IMR-90 (cell line): ENCODE measurements around the gene PDE4B. TPM values are rescaled to one million over a fixed set of nuclear protein-coding genes. Genes with fewer than 3 reads are reported as not detected.
A peak's percentile ranks its signal among the peaks of the same experiment; 100 is the strongest.

Experiments used
- ATAC-seq: fragments of 200-7000 bp; cut with Tn5 transposase; 2 replicates; pipeline ENCODE4 v1.9.1; 2020; ENCODE audit warnings: low read depth, mild to moderate bottlenecking, moderate library complexity
- BruUV-seq: library from RNA; stranded (reverse); fragments of 400-500 nt; replicated peaks from 2 replicates; lab custom pipeline; 2021; lab: Mats Ljungman, UMichigan
- CTCF ChIA-PET: fragments of 300-600 bp; formaldehyde crosslinking; extraction: SDS; loops from one replicate; lab custom pipeline; 2021; ENCODE audit warnings: antibody characterized with exemption; lab: Yijun Ruan, JAX
- POLR2A ChIA-PET: fragments of 300-600 bp; sonication (Branson Sonifier 250); formaldehyde crosslinking; loops from one replicate; lab custom pipeline; 2022; ENCODE audit warnings: antibody characterized with exemption; ENCODE audit not compliant: unreplicated experiment; lab: Charles Lee
- DNase-seq: peaks from one replicate; pipeline ENCODE4 v3.0.0; 2013
- H2AFZ ChIP-seq: replicated peaks from 2 replicates; pipeline ENCODE3; 2013; ENCODE audit warnings: low read length, mild to moderate bottlenecking; ENCODE audit not compliant: poor library complexity
- H2AK5ac ChIP-seq: 2 replicates; pipeline ENCODE4 v1.6.1; 2013; ENCODE audit warnings: low read depth, low read length, inconsistent platforms
- H2AK9ac ChIP-seq: replicated peaks from 2 replicates; pipeline ENCODE3; 2013; ENCODE audit warnings: mild to moderate bottlenecking, low read depth, low read length, moderate library complexity; ENCODE audit not compliant: poor library complexity
- H2BK120ac ChIP-seq: 2 replicates; pipeline ENCODE4 v1.6.1; 2013; ENCODE audit warnings: low read depth, low read length, inconsistent platforms
- H2BK15ac ChIP-seq: 3 replicates; pipeline ENCODE4 v1.6.1; 2013; ENCODE audit warnings: low read depth, low read length, inconsistent platforms
- H2BK20ac ChIP-seq: 2 replicates; pipeline ENCODE4 v1.6.1; 2013; ENCODE audit warnings: low read depth, mild to moderate bottlenecking, inconsistent platforms, low read length, moderate library complexity
- H2BK5ac ChIP-seq: 2 replicates; pipeline ENCODE4 v1.6.1; 2013; ENCODE audit warnings: mild to moderate bottlenecking, low read depth, low read length, inconsistent platforms; ENCODE audit not compliant: poor library complexity, severe bottlenecking
- H3K14ac ChIP-seq: replicated peaks from 2 replicates; pipeline ENCODE4 v1.6.1; 2013; ENCODE audit warnings: low read depth, low read length, inconsistent platforms
- H3K18ac ChIP-seq: 2 replicates; pipeline ENCODE4 v1.6.1; 2013; ENCODE audit warnings: low read depth, low read length, control low read depth
- H3K23ac ChIP-seq: 2 replicates; pipeline ENCODE4 v1.6.1; 2013; ENCODE audit warnings: low read depth, low read length, inconsistent platforms
- H3K27ac ChIP-seq: 2 replicates; pipeline ENCODE4 v1.5.1; 2013; ENCODE audit warnings: mild to moderate bottlenecking, control low read depth, low read length; ENCODE audit not compliant: insufficient read depth
- H3K27me3 ChIP-seq: 2 replicates; pipeline ENCODE4 v1.6.1; 2013; ENCODE audit warnings: low read length; ENCODE audit not compliant: control insufficient read depth, insufficient read depth
- H3K36me3 ChIP-seq: 2 replicates; pipeline ENCODE4 v1.6.1; 2013; ENCODE audit warnings: low read length, mixed read lengths; ENCODE audit not compliant: control insufficient read depth, insufficient read depth
- H3K4ac ChIP-seq: 2 replicates; pipeline ENCODE4 v1.6.1; 2013; ENCODE audit warnings: low read depth, low read length, inconsistent platforms
- H3K4me1 ChIP-seq: 2 replicates; pipeline ENCODE4 v1.6.1; 2013; ENCODE audit warnings: low read length, mixed read lengths; ENCODE audit not compliant: control insufficient read depth, insufficient read depth
- H3K4me2 ChIP-seq: 2 replicates; pipeline ENCODE4 v1.6.1; 2013; ENCODE audit warnings: low read depth, mild to moderate bottlenecking, control low read depth, low read length, moderate library complexity
- H3K4me3 ChIP-seq: 2 replicates; pipeline ENCODE4 v1.5.1; 2013; ENCODE audit warnings: low read depth, mild to moderate bottlenecking, control low read depth, low read length, moderate library complexity; ENCODE audit not compliant: insufficient read depth
- H3K56ac ChIP-seq: 2 replicates; pipeline ENCODE4 v1.6.1; 2013; ENCODE audit warnings: low read length, inconsistent platforms; ENCODE audit not compliant: insufficient read depth; ENCODE audit errors: extremely low read depth
- H3K79me1 ChIP-seq, 2 experiments: 2 replicates each; pipeline ENCODE4 v1.6.1; 2013; ENCODE audit warnings: low read length in 2 of 2, inconsistent platforms in 1 of 2, low read depth in 1 of 2
- H3K9ac ChIP-seq: 2 replicates; pipeline ENCODE4 v1.6.1; 2013; ENCODE audit warnings: low read depth, low read length, control low read depth
- H3K9me1 ChIP-seq: 2 replicates; pipeline ENCODE4 v1.6.1; 2013; ENCODE audit warnings: low read length, inconsistent platforms; ENCODE audit not compliant: insufficient read depth
- H3K9me3 ChIP-seq: 2 replicates; pipeline ENCODE4 v1.6.1; 2013; ENCODE audit warnings: low read length; ENCODE audit not compliant: control insufficient read depth, insufficient read depth
- H4K20me1 ChIP-seq: 2 replicates; pipeline ENCODE4 v1.6.1; 2013; ENCODE audit warnings: low read length, inconsistent platforms; ENCODE audit not compliant: insufficient read depth
- H4K5ac ChIP-seq: 2 replicates; pipeline ENCODE4 v1.6.1; 2013; ENCODE audit warnings: mild to moderate bottlenecking, low read depth, low read length, control low read depth
- H4K8ac ChIP-seq, 2 experiments: 2 replicates each; pipeline ENCODE4 v1.6.1; 2013; ENCODE audit warnings: low read depth in 2 of 2, low read length in 2 of 2, control low read depth in 1 of 2, inconsistent platforms in 1 of 2
- H4K91ac ChIP-seq: 2 replicates; pipeline ENCODE4 v1.6.1; 2013; ENCODE audit warnings: low read depth, low read length, inconsistent platforms; ENCODE audit not compliant: insufficient read depth
- MAFK ChIP-seq: IDR thresholded peaks from 2 replicates; pipeline ENCODE4 v1.6.1; 2012; ENCODE audit warnings: low read depth, low read length, improper control_type of control experiment
- NFE2L2 ChIP-seq: fragments of 150-350 bp; IDR thresholded peaks from 2 replicates; pipeline ENCODE4 v1.6.1; 2016; ENCODE audit warnings: low read depth, mild to moderate bottlenecking, low read length
- RFX5 ChIP-seq: IDR thresholded peaks from 2 replicates; pipeline ENCODE4 v1.8.0; 2012; ENCODE audit warnings: low read depth, mild to moderate bottlenecking, low read length, moderate library complexity
- SMC3 ChIP-seq: fragments of 150-350 bp; IDR thresholded peaks from 2 replicates; pipeline ENCODE4 v1.6.1; 2016; ENCODE audit warnings: low read depth, mild to moderate bottlenecking, antibody characterized with exemption, low read length, moderate library complexity
- dilution Hi-C: fragments of 300-500 bp; cut with HindIII; formaldehyde crosslinking; loops from one replicate; pipeline ENCODE4 v1.14.3; 2018; ENCODE audit warnings: low sequenced_read_pairs; ENCODE audit not compliant: unreplicated experiment
- in situ Hi-C: fragments of 300-500 bp; cut with MboI; formaldehyde crosslinking; loops from 3 replicates; pipeline ENCODE4 v1.14.3; 2019; ENCODE audit warnings: low sequenced_read_pairs, inconsistent platforms, mixed read lengths
- intact Hi-C: fragments of 100-400 bp; cut with micrococcal nuclease; formaldehyde crosslinking; loops from 2 replicates; pipeline ENCODE4 v1.10.0; 2022
- polyA plus RNA-seq, 3 experiments: library from polyadenylated mRNA; depleted of rRNA; stranded (reverse); fragments of >200 nt; gene quantifications; 2 replicates each; pipeline ENCODE4 v1.2.3, GENCODE V29; 2012; ENCODE audit warnings: low replicate concordance in 1 of 3
- total RNA-seq: library from RNA; depleted of rRNA; stranded (reverse); fragments of >200 nt; gene quantifications from 2 replicates; pipeline ENCODE4 v1.2.3, GENCODE V29; 2012

PDE4B gene
- total and polyA plus RNA-seq, 2 of the 4 experiments (the other 2 are of a cell fraction) = 5.8 to 21.3 TPM

DNA sequence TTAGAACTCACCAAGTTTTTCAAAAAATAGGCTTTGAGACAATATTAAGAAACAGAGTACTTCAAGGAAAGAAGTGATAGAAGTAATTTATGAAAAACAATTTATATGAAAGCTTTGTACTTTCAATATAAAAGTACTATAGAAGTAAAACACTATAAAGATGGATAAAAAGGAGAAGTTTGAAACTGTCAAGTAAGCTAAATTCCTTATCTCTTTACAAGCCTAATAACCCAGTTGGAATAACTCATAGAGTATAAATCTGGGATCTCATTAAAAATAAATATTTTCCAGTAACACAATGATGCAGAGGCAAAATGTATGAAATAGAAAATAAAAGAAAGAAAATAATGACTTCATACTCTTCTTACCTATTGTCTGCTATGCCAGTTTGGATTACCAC is 232.5 kb downstream of the PDE4B start:
- Histone ChIP-seq H3K36me3 (no peaks in the 10 kb centered on the region), H3K56ac (no peak overlapping the region), H3K4me1 (no peaks in the 10 kb centered on the region), H3K27me3 (no peaks in the 10 kb centered on the region), H4K91ac (no peak overlapping the region), H4K20me1 (no peaks in the 10 kb centered on the region), H3K27ac (no peak overlapping the region), H3K79me1 (no peaks in the 10 kb centered on the region), H2AFZ (no peak overlapping the region), H3K4me2 (no peak overlapping the region), H2AK5ac (no peak overlapping the region), H4K5ac (no peak overlapping the region), H3K14ac (no peak overlapping the region), H2AK9ac (no peak overlapping the region), H2BK15ac (no peak overlapping the region), H3K23ac (no peak overlapping the region), H4K8ac (no peak overlapping the region), H3K9me3 (no peaks in the 10 kb centered on the region), H3K18ac (no peak overlapping the region), H3K4me3 (no peak overlapping the region), H2BK120ac (no peak overlapping the region), H3K4ac (no peak overlapping the region), H3K9ac (no peak overlapping the region), H2BK20ac (no peak overlapping the region), H2BK5ac (no peak overlapping the region), H3K9me1 (no peaks in the 10 kb centered on the region)
- intact Hi-C loops (no loop called here), in situ Hi-C loops (no loop called here), dilution Hi-C loops (no loop called here)
- DNase-seq (no peak), ATAC-seq (no peak)
- BruUV-seq = no TSS peak
- TF ChIP-seq NFE2L2 = no peak
- TF ChIP-seq MAFK = peak; percentile 47
- no peak for TF ChIP-seq RFX5
- TF ChIP-seq SMC3 = no peak
- ChIA-PET POLR2A (no interaction called here), CTCF (interaction anchor here (0.6 to 1.6 kb wide), 2 partner anchors 10 to 222 kb away, joined by 3 to 4 read pairs; no protein-coding TSS in a partner anchor)
